ENCODE data around the gene KLK15.

Gene KLK15

GRCh38 chr19:50876456-50876855 is 43.1 kb upstream of the KLK15 start:
- Histone ChIP-seq H3K4me1 (no peaks in the 10 kb centered on the region; the same call in 1 of the 2 replicates), H3K27me3 (peaks cover 14% of the 10 kb centered on the region), H3K9me3 (no peaks in the 10 kb centered on the region), H3K36me3 (no peaks in the 10 kb centered on the region), H3K4me3 (ENCODE audit: low read depth, low read length) (no peak overlapping the region)
- no peak for TF ChIP-seq CTCF (IDR thresholded peaks at IDR 0.05; ENCODE audit: low read depth, low read length)
- no peak for DNase-seq

GRCh38 chr19:50875795-50876422 is 42.5 kb upstream of the KLK15 start:
- H3K27me3 ChIP-seq, result peaks cover 14% of the 10 kb centered on the region
- no peak for TF ChIP-seq CTCF (IDR thresholded peaks at IDR 0.05; ENCODE audit: low read depth, low read length)

GRCh38 chr19:50874211-50874610 is 40.8 kb upstream of the KLK15 start:
- no peaks in the 10 kb centered on the region for H3K36me3 ChIP-seq
- H3K4me1 ChIP-seq, result peaks cover 4% of the 10 kb centered on the region; the same call in 1 of the 2 replicates
- no peak for TF ChIP-seq CTCF (IDR thresholded peaks at IDR 0.05; ENCODE audit: low read depth, low read length)
- no peaks in the 10 kb centered on the region for H3K9me3 ChIP-seq
- H3K27me3 ChIP-seq, result peaks cover 14% of the 10 kb centered on the region
- DNase-seq, result no peak
- H3K4me3 ChIP-seq (ENCODE audit: low read depth, low read length), result no peak overlapping the region

More at GRCh38 chr19:50875795-50876422, 42.5 kb upstream of the KLK15 start:
- no peak for DNase-seq
- Histone ChIP-seq H3K4me1 (no peaks in the 10 kb centered on the region; the same call in 1 of the 2 replicates), H3K36me3 (no peaks in the 10 kb centered on the region), H3K4me3 (ENCODE audit: low read depth, low read length) (no peak overlapping the region), H3K9me3 (no peaks in the 10 kb centered on the region)

- TF ChIP-seq CTCF (IDR thresholded peaks at IDR 0.05; ENCODE audit: low read depth, low read length), result no peak
- no peak for DNase-seq
- Histone ChIP-seq H3K4me1 (peaks cover 6% of the 10 kb centered on the region; the same call in 1 of the 2 replicates), H3K4me3 (ENCODE audit: low read depth, low read length) (no peak within 1 kb of the TSS), H3K36me3 (no peaks in the 10 kb centered on the region), H3K27me3 (peaks cover 14% of the 10 kb centered on the region), H3K9me3 (no peaks in the 10 kb centered on the region)
Observed at GRCh38 chr19:50873056-50873455, 39.7 kb upstream of the KLK15 start, which contains the start of gene KLK2. TSS of gene KLK2 (plus strand) at chr19:50873439. CDS start at chr19:50873474, 35 bp downstream.

- H3K9me3 ChIP-seq, result no peaks in the 10 kb centered on the region
- 0 out of 2 replicates have a peak, but pooled peaks cover 6% of the 10 kb centered on the region for H3K4me1 ChIP-seq
- TF ChIP-seq CTCF (IDR thresholded peaks at IDR 0.05; ENCODE audit: low read depth, low read length), result 0 out of 2 replicates have a peak, but pooled peaks have one; percentile 6
- no peak for DNase-seq
- peaks cover 14% of the 10 kb centered on the region for H3K27me3 ChIP-seq
- no peaks in the 10 kb centered on the region for H3K36me3 ChIP-seq
- no peak overlapping the region for H3K4me3 ChIP-seq (ENCODE audit: low read depth, low read length)
Observed at GRCh38 chr19:50870417-50871089, 37.2 kb upstream of the KLK15 start.

- H3K4me3 ChIP-seq (ENCODE audit: low read depth, low read length), result no peak overlapping the region
- no peaks in the 10 kb centered on the region for H3K9me3 ChIP-seq
- 0 out of 2 replicates have a peak, but pooled peaks cover 6% of the 10 kb centered on the region for H3K4me1 ChIP-seq
- peaks cover 7% of the 10 kb centered on the region; the same call in 1 of the 2 replicates for H3K27me3 ChIP-seq
- DNase-seq, result no peak
- no peaks in the 10 kb centered on the region for H3K36me3 ChIP-seq
- no peak for TF ChIP-seq CTCF (IDR thresholded peaks at IDR 0.05; ENCODE audit: low read depth, low read length)
Observed at GRCh38 chr19:50869479-50869878, 36.1 kb upstream of the KLK15 start.
